Duodenal mucosa (tissue), 2 donors: ENCODE measurements around the gene CRYBG1.

Experiments
- H3K27ac ChIP-seq: one replicate; pipeline ENCODE4 v1.7.0; 2013; ENCODE audit warnings: low read depth, low read length
- H3K27me3 ChIP-seq, 2 donors: one replicate each; pipeline ENCODE4 v1.7.0; 2013; ENCODE audit warnings: low read length in 2 of 2, control low read depth in 1 of 2; ENCODE audit not compliant: insufficient read depth in 2 of 2, control insufficient read depth in 1 of 2
- H3K36me3 ChIP-seq, 2 donors: one replicate each; pipeline ENCODE4 v1.7.0; 2013; ENCODE audit warnings: low read length in 2 of 2, control low read depth in 1 of 2; ENCODE audit not compliant: insufficient read depth in 2 of 2, control insufficient read depth in 1 of 2
- H3K4me1 ChIP-seq, 2 donors: one replicate each; pipeline ENCODE4 v1.7.0; 2013; ENCODE audit warnings: low read length in 2 of 2, control low read depth in 1 of 2; ENCODE audit not compliant: insufficient read depth in 2 of 2, control insufficient read depth in 1 of 2
- H3K4me3 ChIP-seq, 2 donors: one replicate each; pipeline ENCODE4 v1.7.0; 2013; ENCODE audit warnings: low read length in 2 of 2, low read depth in 1 of 2
- H3K9ac ChIP-seq, 2 donors: one replicate each; pipeline ENCODE4 v1.7.0; 2013; ENCODE audit warnings: low read length in 2 of 2, low read depth in 1 of 2
- H3K9me3 ChIP-seq, 2 donors: one replicate each; pipeline ENCODE4 v1.7.0; 2013; ENCODE audit warnings: low read length in 2 of 2, control low read depth in 1 of 2; ENCODE audit not compliant: control insufficient read depth in 1 of 2

The CRYBG1 gene

GRCh38 chr6:106600329-106600728 lies 239.8 kb downstream of the CRYBG1 start:
- peaks cover 0 to 8% of the 10 kb centered on the region in 2 donors for H3K36me3 ChIP-seq
- no peak overlapping the region for H3K4me3 ChIP-seq
- H3K4me1 ChIP-seq: no peaks in the 10 kb centered on the region
- H3K9ac ChIP-seq: no peak overlapping the region
- no peak overlapping the region for H3K27ac ChIP-seq
- no peaks in the 10 kb centered on the region for H3K9me3 ChIP-seq
- no peaks in the 10 kb centered on the region for H3K27me3 ChIP-seq

- no peak overlapping the region for H3K27ac ChIP-seq
- no peak overlapping the region for H3K4me3 ChIP-seq
- H3K27me3 ChIP-seq: no peaks in the 10 kb centered on the region
- no peaks in the 10 kb centered on the region for H3K4me1 ChIP-seq
- peaks cover 0 to 5% of the 10 kb centered on the region in 2 donors for H3K36me3 ChIP-seq
- H3K9ac ChIP-seq: no peak overlapping the region
- no peaks in the 10 kb centered on the region for H3K9me3 ChIP-seq
Observed at GRCh38 chr6:106608080-106608668, 247.7 kb downstream of the CRYBG1 start.

- peaks cover 0 to 10% of the 10 kb centered on the region in 2 donors for H3K36me3 ChIP-seq
- H3K4me3 ChIP-seq: no peak overlapping the region
- H3K4me1 ChIP-seq: no peaks in the 10 kb centered on the region
- no peak overlapping the region for H3K9ac ChIP-seq
- H3K9me3 ChIP-seq: no peaks in the 10 kb centered on the region
- H3K27me3 ChIP-seq: no peaks in the 10 kb centered on the region
- no peak overlapping the region for H3K27ac ChIP-seq
Observed at GRCh38 chr6:106609699-106610098, 249.2 kb downstream of the CRYBG1 start.

GRCh38 chr6:106611030-106611429 lies 250.5 kb downstream of the CRYBG1 start:
- Histone ChIP-seq H3K27me3 (no peaks in the 10 kb centered on the region), H3K27ac (no peak overlapping the region), H3K4me3 (no peak overlapping the region), H3K36me3 (peaks cover 0 to 7% of the 10 kb centered on the region in 2 donors), H3K9me3 (no peaks in the 10 kb centered on the region), H3K4me1 (no peaks in the 10 kb centered on the region), H3K9ac (no peak overlapping the region)

GRCh38 chr6:106612671-106613416 lies 252.3 kb downstream of the CRYBG1 start:
- no peaks in the 10 kb centered on the region for H3K9me3 ChIP-seq
- H3K4me1 ChIP-seq: no peaks in the 10 kb centered on the region
- H3K9ac ChIP-seq: no peak overlapping the region
- H3K27me3 ChIP-seq: no peaks in the 10 kb centered on the region
- no peak overlapping the region for H3K4me3 ChIP-seq
- H3K27ac ChIP-seq: no peak overlapping the region
- H3K36me3 ChIP-seq: peaks cover 0 to 7% of the 10 kb centered on the region in 2 donors

- Histone ChIP-seq H3K4me3 (no peak overlapping the region), H3K27me3 (no peaks in the 10 kb centered on the region), H3K9me3 (no peaks in the 10 kb centered on the region), H3K9ac (no peak overlapping the region), H3K36me3 (peaks cover 4 to 10% of the 10 kb centered on the region in 2 donors), H3K4me1 (no peaks in the 10 kb centered on the region), H3K27ac (no peak overlapping the region)
Observed at GRCh38 chr6:106613590-106613989, 253.1 kb downstream of the CRYBG1 start.

- Histone ChIP-seq H3K9ac (no peak overlapping the region), H3K4me3 (no peak overlapping the region)
Observed at GRCh38 chr6:106614166-106614565, 253.6 kb downstream of the CRYBG1 start.

GRCh38 chr6:106614592-106615257 lies 254.2 kb downstream of the CRYBG1 start:
- Histone ChIP-seq H3K27me3 (no peaks in the 10 kb centered on the region), H3K27ac (no peak overlapping the region), H3K36me3 (peaks cover 5 to 10% of the 10 kb centered on the region in 2 donors), H3K9ac (no peak overlapping the region), H3K4me1 (no peaks in the 10 kb centered on the region), H3K4me3 (no peak overlapping the region), H3K9me3 (no peaks in the 10 kb centered on the region)

More at GRCh38 chr6:106614166-106614565, 253.6 kb downstream of the CRYBG1 start:
- no peaks in the 10 kb centered on the region for H3K9me3 ChIP-seq
- no peak overlapping the region for H3K27ac ChIP-seq
- no peaks in the 10 kb centered on the region for H3K27me3 ChIP-seq
- H3K4me1 ChIP-seq: no peaks in the 10 kb centered on the region
- H3K36me3 ChIP-seq: peaks cover 5 to 10% of the 10 kb centered on the region in 2 donors

- Histone ChIP-seq H3K27me3 (no peaks in the 10 kb centered on the region), H3K4me3 (no peak overlapping the region), H3K4me1 (no peaks in the 10 kb centered on the region), H3K36me3 (peaks cover 9 to 11% of the 10 kb centered on the region in 2 donors), H3K27ac (no peak overlapping the region), H3K9ac (no peak overlapping the region), H3K9me3 (no peaks in the 10 kb centered on the region)
Observed at GRCh38 chr6:106617302-106617701, 256.8 kb downstream of the CRYBG1 start.

GRCh38 chr6:106617857-106618256 lies 257.3 kb downstream of the CRYBG1 start:
- H3K9me3 ChIP-seq: no peaks in the 10 kb centered on the region
- H3K36me3 ChIP-seq: peaks cover 9 to 15% of the 10 kb centered on the region in 2 donors

More at GRCh38 chr6:106617857-106618256, 257.3 kb downstream of the CRYBG1 start:
- H3K4me3 ChIP-seq: no peak overlapping the region
- H3K27ac ChIP-seq: no peak overlapping the region
- H3K9ac ChIP-seq: no peak overlapping the region
- H3K27me3 ChIP-seq: no peaks in the 10 kb centered on the region
- H3K4me1 ChIP-seq: no peaks in the 10 kb centered on the region
